ENCODE results near the gene FSCN2. TPM values are rescaled to one million over a fixed set of nuclear protein-coding genes. Genes with fewer than 3 reads are reported as not detected.

The FSCN2 gene
- total RNA-seq, 2 donors from 2014 or later: 0.21 to 0.64 TPM

DNA sequence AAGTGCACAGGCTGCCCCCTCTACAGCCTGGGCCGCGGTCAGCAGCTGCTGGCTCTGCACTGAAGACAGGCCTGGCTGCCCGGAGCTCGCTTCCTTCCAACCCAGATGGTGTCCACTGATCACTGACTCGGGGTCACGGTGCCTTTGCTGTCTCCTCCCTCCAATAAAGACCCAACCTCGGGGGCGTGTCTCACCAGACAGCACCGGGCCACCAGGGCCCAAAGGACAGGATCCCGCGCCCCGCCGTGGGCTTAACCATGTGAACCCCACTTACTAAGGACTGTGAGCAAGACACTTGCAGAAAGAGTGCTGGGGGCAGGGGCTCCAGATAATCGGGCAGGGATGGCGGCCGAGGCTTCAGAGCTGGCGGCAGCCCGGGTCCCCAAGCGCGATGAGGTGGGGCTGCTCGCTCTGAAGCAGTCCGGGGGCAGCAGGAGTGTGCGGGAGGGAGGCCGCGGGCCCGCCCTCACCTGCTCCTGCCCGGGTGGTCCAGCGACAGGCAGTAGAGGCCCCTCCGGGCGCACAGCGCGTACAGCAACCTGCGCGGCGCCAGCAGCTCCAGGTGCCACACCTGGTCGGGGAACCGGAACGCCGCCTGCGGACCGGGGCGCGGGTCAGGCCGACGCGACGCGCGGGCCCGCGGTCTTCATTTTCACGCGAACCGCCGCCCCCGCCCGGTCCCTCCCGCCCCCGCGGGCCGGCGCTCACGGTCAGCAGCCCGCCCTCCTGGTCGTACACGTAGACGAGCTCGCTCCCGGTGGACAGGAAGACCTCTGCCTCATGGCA is 23.5 kb downstream of the FSCN2 start:
- no peaks in the 10 kb centered on the region for H3K27me3 Mint-ChIP-seq
- peak; percentile 58 for DNase-seq (ENCODE audit: low spot score)
- ATAC-seq: peak in 1 of 2 donors; percentile 60
- H3K36me3 Mint-ChIP-seq: no peaks in the 10 kb centered on the region
- peak overlapping the region in 1 of 2 donors; percentile 16 for H3K27ac Mint-ChIP-seq
- peak overlapping the region; percentile 89 for H3K4me3 Mint-ChIP-seq
- H3K9me3 Mint-ChIP-seq: no peaks in the 10 kb centered on the region
- peaks cover 25 to 29% of the 10 kb centered on the region in 2 donors for H3K4me1 Mint-ChIP-seq (ENCODE audit: low read depth in 2 of 2)

DNA sequence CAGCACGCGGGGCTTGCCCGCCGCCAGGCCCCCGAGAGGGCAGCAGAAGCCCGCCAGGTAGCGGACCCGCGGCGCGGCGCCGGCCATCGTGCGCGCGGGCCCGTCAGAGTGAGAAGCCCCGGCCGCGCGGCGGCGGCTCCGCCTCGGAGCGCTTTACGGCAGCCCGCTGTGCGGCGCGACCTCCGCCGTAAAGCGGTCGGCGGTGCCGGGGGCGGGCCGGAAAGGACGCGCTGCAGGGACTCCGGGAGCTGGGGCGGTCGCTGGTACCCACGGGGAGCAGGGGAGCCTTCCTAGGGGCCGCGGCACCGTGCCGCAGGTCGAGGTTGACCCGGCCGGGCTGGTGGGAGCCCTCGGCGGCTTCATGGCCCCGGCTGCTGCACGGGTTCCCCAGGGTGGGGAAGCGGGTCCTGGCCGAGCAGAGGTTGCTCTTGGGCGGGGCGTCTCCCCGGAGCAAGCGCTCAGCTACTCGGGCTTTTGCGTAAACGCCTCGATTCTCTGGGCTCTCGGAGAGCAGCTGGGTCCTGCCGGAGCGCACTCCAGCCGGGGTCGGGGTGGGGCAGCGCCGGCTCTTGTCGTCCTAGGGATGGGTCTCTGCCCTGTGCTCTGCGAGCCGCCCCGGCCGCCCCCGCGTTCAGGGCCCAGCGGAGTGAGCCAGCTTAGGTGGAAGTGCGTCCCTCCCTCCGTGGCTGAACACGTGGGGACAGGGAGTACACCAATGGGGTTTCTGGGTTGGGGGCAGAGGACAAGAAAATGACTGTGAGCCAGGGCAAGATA is 24.3 kb downstream of the FSCN2 start, which contains the start of gene FAAP100:
TSS of gene FAAP100 (minus strand) at position 110 of the 774 bp plus-strand sequence. CDS start at position 87, 23 bp downstream.
- Mint-ChIP-seq H3K4me1 (ENCODE audit: low read depth in 2 of 2) (peaks cover 25 to 29% of the 10 kb centered on the region in 2 donors), H3K27ac (peak within 1 kb of the TSS; percentile 83 to 90), H3K4me3 (peak within 1 kb of the TSS; percentile 91), H3K27me3 (no peaks in the 10 kb centered on the region), H3K36me3 (no peaks in the 10 kb centered on the region), H3K9me3 (no peaks in the 10 kb centered on the region)
- DNase-seq (ENCODE audit: low spot score) (peak; percentile 91), ATAC-seq (peak; percentile 82 to 86)

DNA sequence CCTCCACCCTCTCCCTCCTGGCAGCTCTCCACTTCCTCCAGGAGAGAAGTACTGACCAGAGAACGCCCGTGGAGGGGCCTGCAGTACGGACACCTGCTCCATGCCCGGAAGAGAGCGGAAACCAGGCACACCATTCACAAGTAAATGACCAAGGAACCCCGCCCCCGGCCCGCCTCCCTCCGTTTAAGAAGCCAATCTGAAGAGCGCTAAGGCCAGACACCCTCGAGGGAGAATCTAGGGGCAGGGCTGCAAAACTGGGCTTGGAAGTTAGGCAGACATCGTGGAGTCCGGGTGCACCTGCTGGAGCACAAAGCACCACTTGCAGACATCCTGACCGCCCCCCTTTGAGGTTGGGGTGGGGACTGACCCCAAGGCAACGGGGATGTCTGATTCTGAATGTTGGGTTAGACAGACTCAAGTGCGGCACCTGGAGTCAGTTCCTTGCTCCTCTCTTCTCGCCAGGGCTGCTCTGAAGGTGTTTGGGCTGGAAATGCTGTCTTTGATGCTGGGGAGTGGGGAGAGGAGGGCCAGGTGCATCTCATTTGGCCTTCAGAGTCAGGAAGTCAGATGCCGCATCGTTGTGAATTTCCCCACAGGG is 24.9 kb downstream of the FSCN2 start:
- Mint-ChIP-seq H3K4me1 (ENCODE audit: low read depth in 2 of 2) (peaks cover 25 to 29% of the 10 kb centered on the region in 2 donors), H3K27ac (peak overlapping the region; percentile 83 to 90), H3K36me3 (no peaks in the 10 kb centered on the region), H3K27me3 (no peaks in the 10 kb centered on the region), H3K9me3 (no peaks in the 10 kb centered on the region), H3K4me3 (peak overlapping the region; percentile 91)
- peak; percentile 75 for DNase-seq (ENCODE audit: low spot score)
- peak; percentile 78 to 83 for ATAC-seq

DNA sequence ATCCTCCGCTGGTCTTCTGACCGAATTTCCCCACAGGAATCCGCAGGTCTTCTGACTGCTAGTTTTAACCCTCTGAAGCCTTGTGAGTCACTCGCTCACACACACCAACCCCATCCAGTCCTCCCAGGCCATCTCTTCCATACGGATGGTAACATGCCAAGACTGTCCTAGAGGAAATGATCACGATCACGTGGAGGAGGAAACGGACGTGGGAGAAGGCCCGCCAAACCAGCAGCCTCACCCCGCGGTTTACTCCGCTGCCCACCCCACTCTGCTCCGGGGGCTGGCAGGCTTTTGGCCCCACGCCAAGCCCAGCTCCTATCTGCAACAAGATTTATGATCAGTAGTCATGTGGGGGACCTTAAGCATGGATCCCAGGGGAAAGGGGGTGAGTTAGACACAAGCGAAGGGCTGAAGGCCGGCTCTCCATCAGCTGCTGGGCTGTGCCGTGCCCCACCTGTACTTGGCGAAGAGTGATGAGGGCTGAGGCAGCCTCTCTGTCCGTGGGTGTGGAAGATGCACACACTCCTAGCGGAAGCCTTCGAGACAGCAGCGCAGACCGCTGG is 25.5 kb downstream of the FSCN2 start:
- no peaks in the 10 kb centered on the region for H3K9me3 Mint-ChIP-seq
- H3K36me3 Mint-ChIP-seq: no peaks in the 10 kb centered on the region
- DNase-seq (ENCODE audit: low spot score) (peak; percentile 44), ATAC-seq (no peak)
- H3K27me3 Mint-ChIP-seq: no peaks in the 10 kb centered on the region
- H3K27ac Mint-ChIP-seq: peak overlapping the region; percentile 83 to 90
- peak overlapping the region; percentile 91 for H3K4me3 Mint-ChIP-seq
- H3K4me1 Mint-ChIP-seq (ENCODE audit: low read depth in 2 of 2): peaks cover 25 to 29% of the 10 kb centered on the region in 2 donors

DNA sequence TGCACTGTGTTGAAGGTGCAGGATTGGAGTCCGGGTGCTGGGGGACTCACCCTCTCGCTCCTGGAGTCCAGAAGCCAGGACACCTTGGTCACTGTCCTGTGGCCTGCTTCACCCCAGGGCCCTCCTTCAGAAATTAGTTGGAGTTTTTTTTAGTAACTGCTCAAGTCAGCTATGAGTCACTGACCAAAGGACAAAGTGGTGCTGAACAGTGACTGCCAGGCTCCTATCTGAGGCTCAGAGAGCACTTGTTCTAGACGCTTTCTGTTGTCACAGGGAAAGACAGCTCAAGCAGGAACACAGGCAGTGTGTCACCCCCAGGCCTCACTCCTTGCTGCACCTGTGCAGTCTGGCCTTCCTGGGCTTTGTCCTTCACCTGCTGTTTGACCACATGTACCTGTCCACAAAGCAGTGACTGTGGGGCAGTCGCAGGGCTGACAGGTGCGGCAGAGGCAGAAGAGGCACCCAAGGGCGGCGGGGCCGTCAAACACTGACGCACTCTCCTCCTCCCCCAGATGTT is 28.1 kb downstream of the FSCN2 start:
- Mint-ChIP-seq H3K27me3 (no peaks in the 10 kb centered on the region), H3K27ac (no peak overlapping the region), H3K9me3 (no peaks in the 10 kb centered on the region), H3K4me1 (ENCODE audit: low read depth in 2 of 2) (peaks cover 15 to 19% of the 10 kb centered on the region in 2 donors), H3K36me3 (no peaks in the 10 kb centered on the region), H3K4me3 (no peak overlapping the region)
- no peak for DNase-seq (ENCODE audit: low spot score)
- ATAC-seq: no peak

DNA sequence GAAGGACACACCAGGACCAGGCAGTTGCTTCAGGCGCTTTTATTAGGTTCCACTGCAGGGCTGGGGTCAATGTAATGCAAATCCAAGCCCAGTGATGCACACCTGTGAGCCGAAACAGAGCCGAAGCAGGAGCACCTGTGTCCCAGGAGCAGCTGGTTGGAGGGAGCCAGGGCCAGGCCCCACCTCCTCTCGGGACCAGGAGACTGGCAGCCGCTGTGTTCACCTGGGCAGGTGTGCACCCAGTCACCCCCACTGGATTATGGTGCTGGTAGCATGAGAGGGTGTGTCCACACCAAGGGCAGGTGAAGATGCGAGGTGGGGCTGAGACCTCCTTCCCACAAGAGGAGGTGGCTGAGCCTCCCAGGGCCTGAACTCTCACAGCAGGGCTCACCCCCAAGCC is 28.7 kb downstream of the FSCN2 start:
- no peak overlapping the region for H3K27ac Mint-ChIP-seq
- H3K36me3 Mint-ChIP-seq: no peaks in the 10 kb centered on the region
- no peaks in the 10 kb centered on the region for H3K9me3 Mint-ChIP-seq
- DNase-seq (ENCODE audit: low spot score) (no peak), ATAC-seq (no peak)
- H3K4me1 Mint-ChIP-seq (ENCODE audit: low read depth in 2 of 2): peaks cover 15 to 17% of the 10 kb centered on the region in 2 donors
- H3K4me3 Mint-ChIP-seq: no peak overlapping the region
- no peaks in the 10 kb centered on the region for H3K27me3 Mint-ChIP-seq

DNA sequence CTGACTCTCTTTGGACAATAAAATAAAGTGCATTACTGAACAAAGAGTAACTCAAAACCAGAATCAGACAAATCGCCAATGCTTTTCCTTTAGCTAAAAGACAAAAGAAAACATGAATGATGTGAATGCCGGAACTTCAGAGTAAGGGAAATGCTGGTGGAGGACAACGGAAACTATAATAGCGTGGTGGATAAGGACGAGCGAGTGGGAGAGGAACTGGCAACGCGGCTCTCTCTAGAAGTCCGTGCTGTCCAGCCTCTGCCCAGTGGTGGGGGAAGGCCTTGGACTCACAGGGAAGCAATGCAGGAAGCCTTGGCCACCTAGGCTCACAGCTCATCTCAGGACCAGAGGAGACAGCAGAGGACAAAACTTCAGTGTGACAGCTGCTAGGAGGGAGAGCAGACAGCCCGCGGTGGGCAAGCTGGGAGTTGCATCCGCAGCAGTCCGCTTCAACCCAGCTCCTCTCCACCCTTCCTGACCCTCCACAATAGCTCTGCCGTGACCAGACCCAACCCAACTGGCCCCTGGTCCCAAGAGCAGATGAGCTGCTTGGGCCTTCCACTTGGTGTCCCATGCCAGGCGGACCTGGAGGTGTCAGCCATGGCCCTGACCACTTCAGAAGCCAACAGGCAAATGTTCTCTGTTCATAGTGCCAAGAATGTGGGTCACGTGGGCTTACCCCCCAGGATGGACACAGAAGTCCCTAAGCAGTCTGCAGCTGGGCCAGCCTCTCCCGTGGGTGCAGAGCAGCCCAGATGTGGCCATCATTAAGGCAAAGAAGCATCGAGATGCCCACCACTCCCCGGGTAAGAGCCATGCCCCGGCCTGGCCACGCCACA is 29.3 kb downstream of the FSCN2 start:
- no peak overlapping the region for H3K4me3 Mint-ChIP-seq
- ATAC-seq: no peak
- H3K9me3 Mint-ChIP-seq: no peaks in the 10 kb centered on the region
- no peak for DNase-seq (ENCODE audit: low spot score)
- peaks cover 15 to 17% of the 10 kb centered on the region in 2 donors for H3K4me1 Mint-ChIP-seq (ENCODE audit: low read depth in 2 of 2)
- H3K27me3 Mint-ChIP-seq: no peaks in the 10 kb centered on the region
- H3K36me3 Mint-ChIP-seq: no peaks in the 10 kb centered on the region
- H3K27ac Mint-ChIP-seq: no peak overlapping the region

DNA sequence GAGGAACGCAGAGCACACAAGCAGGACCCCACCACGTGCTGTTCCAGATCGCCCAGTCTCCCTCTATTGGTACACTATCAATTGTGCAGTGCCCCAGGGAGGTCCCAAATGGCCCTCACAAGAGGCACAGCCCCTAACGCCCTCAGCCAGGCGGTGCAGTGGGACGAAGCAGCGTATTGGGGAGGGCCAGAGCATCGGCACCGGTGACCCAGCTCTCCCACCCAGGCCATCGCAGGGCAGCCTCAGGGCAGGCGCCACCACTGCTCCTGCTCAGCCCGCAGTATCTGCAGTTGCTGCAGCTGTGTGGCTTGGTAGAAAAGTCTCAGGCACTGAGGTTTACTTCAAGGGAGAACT is 29.9 kb downstream of the FSCN2 start:
- Mint-ChIP-seq H3K4me1 (ENCODE audit: low read depth in 2 of 2) (peaks cover 13 to 14% of the 10 kb centered on the region in 2 donors), H3K27ac (no peak overlapping the region), H3K9me3 (no peaks in the 10 kb centered on the region), H3K27me3 (no peaks in the 10 kb centered on the region), H3K4me3 (no peak overlapping the region), H3K36me3 (no peaks in the 10 kb centered on the region)
- ATAC-seq (no peak), DNase-seq (ENCODE audit: low spot score) (no peak)

DNA sequence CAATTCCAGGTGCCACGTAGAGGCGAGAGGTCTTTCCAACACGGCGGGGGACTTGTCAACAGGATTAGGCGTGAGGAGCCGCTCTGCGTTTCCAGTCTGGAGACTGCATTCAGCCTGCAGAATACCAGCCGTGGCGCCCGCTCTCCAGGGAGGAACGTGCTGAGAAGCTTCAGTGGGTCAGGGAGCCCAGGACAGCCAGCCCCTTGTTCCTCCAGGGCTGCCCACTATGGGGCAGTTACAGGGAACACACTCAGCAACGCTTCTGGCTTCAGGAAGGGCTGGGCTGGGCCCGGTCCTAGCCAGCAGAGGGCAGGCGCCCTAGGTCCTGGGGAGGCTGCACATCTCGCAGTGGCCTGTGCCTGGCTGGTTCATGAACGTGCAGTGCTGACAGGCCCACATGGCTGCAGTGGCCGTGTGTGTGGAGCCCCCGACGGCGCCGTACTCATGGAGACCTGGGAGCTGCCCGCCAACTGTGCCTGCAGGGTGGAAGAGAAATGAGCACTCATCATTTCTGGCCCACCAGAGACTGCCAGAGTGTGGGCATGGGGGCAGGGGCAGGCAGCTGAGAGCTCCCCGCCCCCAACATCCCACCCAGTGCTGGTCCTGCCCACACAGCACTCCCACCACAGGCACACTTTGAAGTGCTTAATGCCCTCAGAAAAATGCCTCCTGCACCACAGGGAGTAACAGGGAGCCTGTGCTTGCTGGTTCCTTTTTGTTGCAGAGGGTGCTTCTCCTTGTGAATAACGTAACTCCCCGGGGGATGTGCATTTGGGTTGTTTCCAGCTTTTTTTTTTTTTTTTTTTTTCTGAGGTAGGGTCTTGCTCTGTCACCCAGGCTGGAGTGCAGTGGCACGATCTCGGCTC is 31.0 kb downstream of the FSCN2 start:
- Mint-ChIP-seq H3K4me3 (no peak overlapping the region), H3K9me3 (no peaks in the 10 kb centered on the region), H3K4me1 (ENCODE audit: low read depth in 2 of 2) (peaks cover 2 to 3% of the 10 kb centered on the region in 2 donors), H3K27me3 (no peaks in the 10 kb centered on the region), H3K27ac (no peak overlapping the region), H3K36me3 (no peaks in the 10 kb centered on the region)
- DNase-seq (ENCODE audit: low spot score) (no peak), ATAC-seq (no peak)

DNA sequence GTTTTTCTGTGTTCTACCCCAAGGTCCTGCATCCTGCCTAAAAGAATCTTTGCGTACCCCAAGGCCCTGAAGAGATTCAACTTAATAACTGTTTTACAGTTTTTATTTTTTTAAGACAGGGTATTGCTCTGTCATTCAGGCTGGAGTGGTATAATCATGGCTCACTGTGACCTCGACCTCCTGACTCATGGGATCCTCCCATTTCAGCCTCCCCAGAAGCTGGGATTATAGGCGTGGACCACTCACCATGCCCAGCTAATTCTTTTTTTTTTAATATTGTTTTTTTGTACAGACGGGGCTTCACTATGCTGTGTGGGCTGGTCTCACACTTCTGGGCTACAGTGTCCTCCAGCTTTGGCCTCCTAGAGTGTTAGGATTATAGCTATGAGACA is 33.3 kb downstream of the FSCN2 start:
- H3K9me3 Mint-ChIP-seq: no peaks in the 10 kb centered on the region
- no peaks in the 10 kb centered on the region for H3K27me3 Mint-ChIP-seq
- H3K4me1 Mint-ChIP-seq (ENCODE audit: low read depth in 2 of 2): no peaks in the 10 kb centered on the region
- no peak for DNase-seq (ENCODE audit: low spot score)
- ATAC-seq: no peak
- H3K36me3 Mint-ChIP-seq: no peaks in the 10 kb centered on the region
- no peak overlapping the region for H3K4me3 Mint-ChIP-seq
- H3K27ac Mint-ChIP-seq: no peak overlapping the region

DNA sequence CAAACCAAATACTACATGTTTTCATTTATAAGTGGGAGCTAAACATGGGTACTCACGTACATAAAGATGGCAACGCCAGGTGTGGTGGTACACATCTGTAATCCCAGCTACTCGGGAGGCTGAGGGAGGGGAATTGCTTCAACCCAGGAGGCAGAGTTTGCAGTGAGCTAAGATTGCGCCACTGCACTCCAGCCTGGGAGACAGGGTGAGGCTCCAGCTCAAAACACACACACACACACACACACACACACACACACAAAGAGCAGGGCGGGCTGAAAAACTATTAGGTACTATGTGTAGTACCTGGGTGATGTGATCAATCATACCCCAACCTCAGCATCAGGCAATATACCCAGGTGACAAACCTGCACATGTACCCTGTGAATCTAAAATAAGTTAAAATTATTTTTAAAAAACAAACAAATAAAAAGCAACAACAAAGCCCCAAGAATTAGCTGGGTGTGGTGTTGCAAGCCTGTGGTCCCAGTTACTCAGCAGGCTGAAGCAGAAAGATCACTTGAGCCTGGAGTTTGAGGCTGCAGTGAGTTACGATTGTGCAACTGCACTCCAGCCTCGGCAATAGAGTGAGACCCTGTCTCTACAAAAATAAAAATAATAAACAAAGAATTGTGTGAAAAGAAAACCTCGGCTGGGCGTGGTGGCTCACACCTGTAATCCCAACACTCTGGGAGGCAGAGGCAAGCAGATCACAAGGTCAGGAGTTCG is 35.8 kb downstream of the FSCN2 start:
- Mint-ChIP-seq H3K4me3 (no peak overlapping the region), H3K27me3 (no peaks in the 10 kb centered on the region), H3K36me3 (peaks cover 5% of the 10 kb centered on the region), H3K27ac (no peak overlapping the region), H3K4me1 (ENCODE audit: low read depth in 2 of 2) (no peaks in the 10 kb centered on the region), H3K9me3 (no peaks in the 10 kb centered on the region)
- ATAC-seq (no peak), DNase-seq (ENCODE audit: low spot score) (no peak)

DNA sequence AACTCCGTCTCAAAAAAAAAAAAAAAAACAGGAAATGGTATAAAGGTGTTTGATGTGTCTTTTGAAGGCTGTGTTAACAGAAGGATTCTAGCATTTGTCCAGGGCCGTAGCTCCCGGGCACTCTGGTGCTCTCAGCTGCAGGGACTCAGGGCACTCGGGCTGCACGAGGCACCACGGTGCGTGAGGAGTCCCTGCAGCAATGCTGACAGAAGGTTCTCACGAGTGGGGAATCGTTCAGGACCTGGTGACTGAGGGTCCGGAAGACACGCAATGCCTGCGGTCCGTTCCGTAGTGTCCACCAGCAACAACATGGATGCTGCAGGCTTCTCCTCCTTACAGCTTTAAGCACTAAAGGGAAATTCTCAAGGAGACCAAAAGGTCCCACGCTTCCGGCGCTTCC is 36.6 kb downstream of the FSCN2 start:
- peak; percentile 47 for DNase-seq (ENCODE audit: low spot score)
- Mint-ChIP-seq H3K9me3 (no peaks in the 10 kb centered on the region), H3K27me3 (no peaks in the 10 kb centered on the region), H3K27ac (no peak overlapping the region), H3K4me3 (no peak overlapping the region), H3K4me1 (ENCODE audit: low read depth in 2 of 2) (no peaks in the 10 kb centered on the region), H3K36me3 (peaks cover 5% of the 10 kb centered on the region)
- ATAC-seq: no peak

Measured in natural killer cell treated with Interleukin-12 subunit alpha and Interleukin-12 subunit beta and Interleukin-15 and Interleukin-18, amount 100 ng/mL, for 72 hours (primary cell).